Sigmoid colon (tissue), 7 donors: Measurements from ENCODE around the gene RELCH. TPM values are rescaled to one million over a fixed set of nuclear protein-coding genes. Genes with fewer than 3 reads are reported as not detected.

Experiments
- DNase-seq: peaks from one replicate; pipeline ENCODE4 v3.0.0-alpha.2; 2019
- H3K27ac ChIP-seq, 4 donors: fragments of 200-600 bp; sonication (generic); one replicate each; pipeline ENCODE4 v1.5.1; 2016 to 2019; ENCODE audit warnings: mild to moderate bottlenecking in 1 of 4
- H3K27me3 ChIP-seq, 3 donors: fragments of 200-600 bp; sonication (generic); one replicate each; pipeline ENCODE4 v1.5.1; 2019; ENCODE audit warnings: mild to moderate bottlenecking in 1 of 3
- H3K36me3 ChIP-seq, 4 donors: fragments of 200-600 bp; sonication (generic); one replicate each; pipeline ENCODE4 v1.5.1; 2016 to 2019
- H3K4me1 ChIP-seq, 4 donors: fragments of 200-600 bp; sonication (generic); one replicate each; pipeline ENCODE4 v1.5.1; 2017 to 2019
- H3K4me3 ChIP-seq, 4 donors: fragments of 200-600 bp; sonication (generic); one replicate each; pipeline ENCODE4 v1.5.1; 2017 to 2019; ENCODE audit warnings: mild to moderate bottlenecking in 2 of 4, moderate library complexity in 1 of 4
- H3K9me3 ChIP-seq, 4 donors: fragments of 200-600 bp in 3 of 4; sonication (generic) in 3 of 4; one replicate each; pipeline versions ENCODE4 v1.5.1 to v1.6.1; 2013 to 2019
- EP300 ChIP-seq, 4 donors: sonication (generic); formaldehyde crosslinking; IDR thresholded peaks; one replicate each; pipeline ENCODE4 v1.6.1; 2017; ENCODE audit warnings: antibody characterized with exemption in 4 of 4
- POLR2A ChIP-seq, 2 donors: fragments of 450-650 bp; IDR thresholded peaks; one replicate each; pipeline ENCODE4 v1.6.1; 2016; ENCODE audit warnings: antibody characterized with exemption in 2 of 2, mild to moderate bottlenecking in 2 of 2, moderate library complexity in 2 of 2
- POLR2AphosphoS5 ChIP-seq, 4 donors: sonication (generic); formaldehyde crosslinking; IDR thresholded peaks; one replicate each; pipeline ENCODE4 v1.6.1; 2017; ENCODE audit warnings: antibody characterized with exemption in 4 of 4
- WGBS, 2 donors: extraction: QIAGEN DNeasy Blood & Tissue Kit; methylation state at CpG; one replicate each; pipeline ENCODE4 v1.1.7; 2013; 5-methylcytosine and 5-hydroxymethylcytosine counted together
- intact Hi-C: fragments of 100-400 bp; cut with DNase I; formaldehyde crosslinking; loops from one replicate; pipeline ENCODE4 v1.15.1; 2023
- polyA plus RNA-seq, 3 donors: library from polyadenylated mRNA; stranded (reverse); fragments of 200-250 nt; gene quantifications; one replicate each; pipeline ENCODE4 v1.2.3, GENCODE V29; 2013
- total RNA-seq, 4 donors: library from RNA; depleted of rRNA; stranded (reverse); fragments of >200 nt; gene quantifications; one replicate each; pipeline ENCODE4 v1.1.0, GENCODE V29; 2016
- TF ChIP-seq, protein P1 (sequence below), 4 experiments: fragments of 450-650 bp in 3 of 4; fragments of 200-600 bp in 1 of 4; IDR thresholded peaks; one replicate each; pipeline ENCODE4 v1.5.1; 2016 to 2019; ENCODE audit warnings: antibody characterized with exemption in 4 of 4, mild to moderate bottlenecking in 3 of 4, moderate library complexity in 2 of 4
- donor health status: healthy with polysubstance abuse.
- donor health status: Bipolar disorder and iron deficiency.
- donor health status: healthy.

RELCH gene
- total and polyA plus RNA-seq, 7 donors: 6.6 to 28.8 (median 19.3) TPM

DNA sequence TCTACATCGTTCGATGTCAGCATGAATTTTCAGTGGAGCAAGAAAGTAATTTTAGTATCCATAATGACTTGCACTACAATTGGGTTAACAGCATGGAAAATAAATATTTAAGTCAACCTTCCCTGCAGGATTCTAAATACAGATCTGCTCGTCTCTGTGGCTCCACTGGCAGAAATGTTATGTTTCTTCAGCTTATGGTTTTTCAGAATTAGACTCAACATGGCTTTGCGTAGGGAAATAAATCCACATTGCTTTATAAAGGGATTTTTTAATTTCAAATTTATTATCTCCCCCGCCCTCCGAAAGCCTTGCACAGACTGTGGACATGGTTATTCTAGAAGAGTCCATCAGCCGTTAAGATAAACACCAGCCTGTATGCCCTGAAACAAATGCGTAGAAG, 156.3 kb downstream of the RELCH start:
- intact Hi-C loops: no loop called here
- H3K36me3 ChIP-seq: no peaks in the 10 kb centered on the region
- no peaks in the 10 kb centered on the region for H3K9me3 ChIP-seq
- DNase-seq: no peak
- no peaks in the 10 kb centered on the region for H3K27me3 ChIP-seq
- H3K4me1 ChIP-seq: no peaks in the 10 kb centered on the region
- TF ChIP-seq POLR2AphosphoS5 (IDR thresholded peaks at IDR 0.05) (no peak), POLR2A (IDR thresholded peaks at IDR 0.05) (no peak), EP300 (IDR thresholded peaks at IDR 0.05) (no peak)
- TF ChIP-seq, protein P1, sequence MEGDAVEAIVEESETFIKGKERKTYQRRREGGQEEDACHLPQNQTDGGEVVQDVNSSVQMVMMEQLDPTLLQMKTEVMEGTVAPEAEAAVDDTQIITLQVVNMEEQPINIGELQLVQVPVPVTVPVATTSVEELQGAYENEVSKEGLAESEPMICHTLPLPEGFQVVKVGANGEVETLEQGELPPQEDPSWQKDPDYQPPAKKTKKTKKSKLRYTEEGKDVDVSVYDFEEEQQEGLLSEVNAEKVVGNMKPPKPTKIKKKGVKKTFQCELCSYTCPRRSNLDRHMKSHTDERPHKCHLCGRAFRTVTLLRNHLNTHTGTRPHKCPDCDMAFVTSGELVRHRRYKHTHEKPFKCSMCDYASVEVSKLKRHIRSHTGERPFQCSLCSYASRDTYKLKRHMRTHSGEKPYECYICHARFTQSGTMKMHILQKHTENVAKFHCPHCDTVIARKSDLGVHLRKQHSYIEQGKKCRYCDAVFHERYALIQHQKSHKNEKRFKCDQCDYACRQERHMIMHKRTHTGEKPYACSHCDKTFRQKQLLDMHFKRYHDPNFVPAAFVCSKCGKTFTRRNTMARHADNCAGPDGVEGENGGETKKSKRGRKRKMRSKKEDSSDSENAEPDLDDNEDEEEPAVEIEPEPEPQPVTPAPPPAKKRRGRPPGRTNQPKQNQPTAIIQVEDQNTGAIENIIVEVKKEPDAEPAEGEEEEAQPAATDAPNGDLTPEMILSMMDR (IDR thresholded peaks at IDR 0.05): no peak
- no peak overlapping the region for H3K4me3 ChIP-seq
- 90 to 91% methylated on average over 8 of the region's 8 CpGs for WGBS, 2 donors
- H3K27ac ChIP-seq: no peak overlapping the region

DNA sequence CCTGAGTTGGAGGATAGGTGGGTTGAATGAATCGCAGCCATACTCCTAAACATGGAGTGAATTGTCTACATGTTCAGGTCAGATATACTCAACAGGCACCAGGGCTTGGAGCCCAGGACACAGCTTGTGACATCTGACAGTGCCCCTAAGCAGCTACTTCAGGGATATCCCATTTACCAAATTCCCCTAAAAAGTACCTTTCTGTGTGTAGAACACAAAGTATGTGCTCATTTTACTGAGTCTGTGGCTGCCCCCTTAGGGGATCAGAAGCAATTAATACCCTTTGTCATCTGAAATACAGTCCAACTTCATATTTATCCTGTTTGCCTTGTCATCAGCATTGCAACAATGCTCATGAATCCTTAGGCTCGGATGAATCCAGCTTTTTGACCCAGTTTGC, 158.9 kb downstream of the RELCH start:
- no peak overlapping the region for H3K4me3 ChIP-seq
- H3K4me1 ChIP-seq: no peaks in the 10 kb centered on the region
- no peaks in the 10 kb centered on the region for H3K9me3 ChIP-seq
- no peaks in the 10 kb centered on the region for H3K36me3 ChIP-seq
- intact Hi-C loops: no loop called here
- H3K27me3 ChIP-seq: no peaks in the 10 kb centered on the region
- TF ChIP-seq EP300 (IDR thresholded peaks at IDR 0.05): no peak
- TF ChIP-seq, protein P1 (IDR thresholded peaks at IDR 0.05): no peak
- TF ChIP-seq POLR2AphosphoS5 (IDR thresholded peaks at IDR 0.05): no peak
- 76 to 88% methylated on average over 2 of the region's 2 CpGs for WGBS, 2 donors
- no peak for DNase-seq
- H3K27ac ChIP-seq: no peak overlapping the region

DNA sequence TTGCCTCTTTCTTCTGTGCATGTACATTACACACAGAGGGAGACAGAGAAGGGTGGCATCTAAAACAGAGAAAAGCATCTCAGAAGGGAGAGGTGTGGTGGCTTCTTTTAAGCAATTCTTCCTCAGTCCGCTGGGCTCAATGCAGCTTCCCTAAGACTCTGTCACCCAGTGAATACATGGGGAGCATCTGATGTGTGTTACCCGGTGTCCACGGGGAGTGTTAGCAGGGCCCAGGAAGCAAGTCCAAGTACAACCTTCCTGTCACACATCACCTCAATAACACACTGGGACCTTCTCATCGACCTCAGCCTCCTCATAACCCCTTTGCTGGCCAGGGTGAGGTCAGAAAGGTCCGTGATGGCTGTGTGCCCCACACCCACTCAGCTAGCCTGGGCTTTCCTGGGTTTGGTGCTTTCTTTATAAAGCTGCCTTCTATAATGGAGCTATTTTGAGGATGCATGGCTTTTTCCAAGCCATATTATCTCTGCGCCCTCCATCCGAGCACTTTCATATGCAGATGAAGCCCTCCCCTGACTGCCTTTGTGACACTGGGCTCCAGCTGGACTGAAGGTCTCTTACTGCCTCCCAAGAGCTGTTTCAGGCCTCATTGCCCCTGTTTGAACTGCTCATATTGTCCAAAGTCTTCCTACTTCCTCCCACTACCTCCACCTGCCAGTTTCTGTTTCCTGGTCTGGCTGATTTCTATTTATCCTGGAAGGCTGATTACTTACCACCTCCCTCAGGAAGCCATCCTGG, 159.5 kb downstream of the RELCH start:
- intact Hi-C loops: no loop called here
- Histone ChIP-seq H3K4me1 (no peaks in the 10 kb centered on the region), H3K36me3 (no peaks in the 10 kb centered on the region), H3K27me3 (no peaks in the 10 kb centered on the region), H3K27ac (no peak overlapping the region), H3K9me3 (no peaks in the 10 kb centered on the region), H3K4me3 (no peak overlapping the region)
- WGBS, 2 donors: 60 to 73% methylated on average over 7 of the region's 7 CpGs
- no peak for DNase-seq
- TF ChIP-seq POLR2AphosphoS5 (IDR thresholded peaks at IDR 0.05): no peak
- TF ChIP-seq EP300 (IDR thresholded peaks at IDR 0.05): no peak
- no peak for TF ChIP-seq POLR2A (IDR thresholded peaks at IDR 0.05)
- TF ChIP-seq, protein P1 (IDR thresholded peaks at IDR 0.05): no peak

DNA sequence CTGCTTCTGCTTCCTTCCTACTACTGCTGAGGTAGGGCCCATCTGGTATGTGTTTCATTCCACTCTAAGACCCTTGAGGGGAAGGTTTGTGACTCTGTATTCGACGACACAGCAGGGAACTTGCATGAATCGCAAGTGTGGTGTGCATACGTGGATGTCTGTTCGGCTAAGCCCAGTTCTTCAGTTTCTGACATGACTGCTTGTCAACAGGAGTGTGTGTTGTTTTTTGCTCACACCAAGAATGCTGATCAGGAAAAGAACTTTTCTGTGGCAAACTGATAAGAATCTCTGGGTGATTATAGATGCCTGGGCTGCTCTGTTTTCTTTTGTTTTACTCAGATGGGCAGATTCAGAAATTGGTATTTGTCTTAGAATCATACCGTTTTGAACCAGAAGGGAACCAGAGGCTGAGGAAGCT, 160.0 kb downstream of the RELCH start:
- 57 to 65% methylated on average over 6 of the region's 6 CpGs for WGBS, 2 donors
- Histone ChIP-seq H3K27ac (no peak overlapping the region), H3K36me3 (no peaks in the 10 kb centered on the region), H3K9me3 (no peaks in the 10 kb centered on the region), H3K27me3 (no peaks in the 10 kb centered on the region), H3K4me1 (no peaks in the 10 kb centered on the region), H3K4me3 (no peak overlapping the region)
- TF ChIP-seq POLR2AphosphoS5 (IDR thresholded peaks at IDR 0.05) (no peak), EP300 (IDR thresholded peaks at IDR 0.05) (no peak)
- TF ChIP-seq, protein P1 (IDR thresholded peaks at IDR 0.05): no peak
- intact Hi-C loops: no loop called here
- no peak for DNase-seq

DNA sequence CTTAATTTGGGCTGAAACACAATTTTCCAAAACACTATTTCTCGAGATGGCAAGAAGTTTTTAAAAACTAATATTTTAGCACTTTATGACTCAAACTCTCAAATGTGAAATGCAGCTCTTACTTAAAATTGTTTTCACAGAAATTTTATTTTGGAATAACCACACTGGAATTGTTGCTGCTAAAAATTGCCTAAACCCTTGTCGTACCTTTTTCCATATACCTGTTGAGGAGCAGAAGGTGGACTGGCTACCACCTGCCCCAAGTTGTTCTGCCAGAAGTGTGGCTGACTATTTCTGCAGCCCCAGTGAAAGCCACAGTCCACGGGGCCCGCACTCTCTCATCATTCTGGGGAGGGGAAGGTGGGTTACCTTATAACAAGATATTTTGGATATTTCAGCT, 161.4 kb downstream of the RELCH start:
- H3K36me3 ChIP-seq: no peaks in the 10 kb centered on the region
- DNase-seq: no peak
- intact Hi-C loops: no loop called here
- TF ChIP-seq EP300 (IDR thresholded peaks at IDR 0.05) (no peak), POLR2A (IDR thresholded peaks at IDR 0.05) (no peak), POLR2AphosphoS5 (IDR thresholded peaks at IDR 0.05) (no peak)
- TF ChIP-seq, protein P1 (IDR thresholded peaks at IDR 0.05): no peak
- WGBS, 2 donors: 82 to 90% methylated on average over 4 of the region's 4 CpGs
- no peak overlapping the region for H3K4me3 ChIP-seq
- no peaks in the 10 kb centered on the region for H3K4me1 ChIP-seq
- no peaks in the 10 kb centered on the region for H3K27me3 ChIP-seq
- no peak overlapping the region for H3K27ac ChIP-seq
- H3K9me3 ChIP-seq: no peaks in the 10 kb centered on the region
